Stimulated activated CD4-positive, alpha-beta T cell treated with anti-CD3 and anti-CD28 coated beads, TNF-alpha, amount 100 ng/mL, for 48 hours (primary cell): ENCODE data around the gene FAM162A.

Source experiments
- DNase-seq, 3 donors: peaks; one replicate each; pipeline ENCODE4 v3.0.0-alpha.2; 2020; ENCODE audit warnings: low read depth in 3 of 3

FAM162A gene

GRCh38 chr3:122387709-122388108 lies 3.7 kb downstream of the FAM162A start:
- no peak for DNase-seq

DNA sequence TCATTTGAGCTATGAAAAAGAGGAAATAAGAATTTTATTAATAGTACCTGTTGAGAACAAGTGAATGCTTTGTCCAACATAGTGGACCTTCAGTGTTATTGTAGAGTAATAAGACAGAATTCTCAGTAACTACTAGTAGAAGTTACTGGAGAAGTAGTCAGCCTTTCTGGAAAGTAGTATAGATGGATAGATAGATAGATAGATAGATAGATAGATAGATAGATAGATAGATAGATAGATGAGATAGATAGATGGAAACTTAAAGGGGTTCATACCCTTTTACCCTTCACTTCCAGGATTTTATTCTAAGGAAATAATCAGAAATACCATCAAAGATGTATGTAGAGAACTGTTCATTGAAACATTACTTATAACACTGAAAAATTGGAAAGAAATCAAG lies 5.2 kb downstream of the FAM162A start:
- no peak for DNase-seq

DNA sequence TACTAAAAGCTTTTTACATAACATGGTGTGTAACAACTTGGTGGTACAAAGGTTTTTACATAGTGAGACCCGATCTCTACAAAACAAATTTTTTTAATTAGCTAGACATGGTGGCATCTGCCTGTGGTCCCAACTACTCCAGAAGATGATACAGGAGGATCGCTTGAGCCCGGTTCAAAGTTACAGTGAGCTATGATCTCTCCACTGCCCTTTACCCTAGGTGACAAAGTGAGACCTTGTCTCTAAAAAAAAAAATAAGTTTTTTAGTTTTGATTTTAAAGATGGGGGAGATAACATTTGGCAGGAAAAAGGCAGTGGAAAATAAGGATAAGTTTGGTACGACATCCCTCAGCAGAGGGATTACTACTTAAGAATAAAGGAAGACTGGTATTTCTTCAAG lies 5.9 kb downstream of the FAM162A start:
- no peak for DNase-seq

DNA sequence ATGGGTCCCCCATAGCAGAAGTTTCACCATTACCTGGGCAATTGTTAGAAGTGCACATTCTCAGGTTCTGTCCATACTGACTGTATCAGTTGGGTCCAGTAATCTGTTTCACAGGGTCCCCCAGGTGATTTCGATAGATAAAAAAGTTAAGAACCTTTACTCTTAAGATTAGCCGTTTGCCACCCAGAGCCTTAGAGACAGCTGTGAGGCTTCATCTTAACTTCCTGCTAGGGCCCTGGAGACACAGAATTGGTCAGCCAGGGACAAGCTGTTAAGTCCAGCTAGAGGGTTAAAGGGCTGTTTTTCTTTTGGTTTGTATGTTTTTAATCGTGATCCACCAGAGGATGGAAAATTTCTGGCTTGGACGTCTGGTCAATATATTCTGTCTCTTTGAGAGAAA lies 6.7 kb downstream of the FAM162A start:
- DNase-seq, result no peak

GRCh38 chr3:122391681-122392446 lies 7.9 kb downstream of the FAM162A start:
- DNase-seq, result no peak

GRCh38 chr3:122392868-122393844 lies 9.2 kb downstream of the FAM162A start:
- no peak for DNase-seq

GRCh38 chr3:122394173-122394572 lies 10.2 kb downstream of the FAM162A start:
- DNase-seq, result no peak

- DNase-seq, result no peak
Measured at GRCh38 chr3:122395582-122395981, 11.6 kb downstream of the FAM162A start.

GRCh38 chr3:122396511-122396910 lies 12.5 kb downstream of the FAM162A start:
- DNase-seq, result no peak

DNA sequence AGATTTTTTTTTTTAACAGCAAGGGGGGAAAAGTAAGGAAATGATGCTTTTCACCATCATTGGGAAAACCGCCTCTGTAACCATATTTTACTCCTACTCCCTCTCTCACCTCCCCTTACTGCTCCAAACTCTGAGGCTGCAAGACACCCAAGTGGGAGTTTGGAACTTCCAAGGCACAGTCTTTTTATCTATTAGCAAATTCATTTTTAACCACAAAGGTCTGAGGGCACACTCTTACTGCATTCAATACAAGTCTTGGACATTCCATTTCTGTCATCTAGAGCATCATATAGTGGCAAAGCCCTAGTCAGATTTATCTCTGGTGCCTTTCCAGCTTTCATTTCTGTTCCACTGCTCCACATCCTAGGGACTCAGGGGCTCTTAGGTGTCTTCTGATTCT lies 13.2 kb downstream of the FAM162A start:
- DNase-seq, result no peak

GRCh38 chr3:122398920-122399319 lies 14.9 kb downstream of the FAM162A start:
- DNase-seq, result no peak

DNA sequence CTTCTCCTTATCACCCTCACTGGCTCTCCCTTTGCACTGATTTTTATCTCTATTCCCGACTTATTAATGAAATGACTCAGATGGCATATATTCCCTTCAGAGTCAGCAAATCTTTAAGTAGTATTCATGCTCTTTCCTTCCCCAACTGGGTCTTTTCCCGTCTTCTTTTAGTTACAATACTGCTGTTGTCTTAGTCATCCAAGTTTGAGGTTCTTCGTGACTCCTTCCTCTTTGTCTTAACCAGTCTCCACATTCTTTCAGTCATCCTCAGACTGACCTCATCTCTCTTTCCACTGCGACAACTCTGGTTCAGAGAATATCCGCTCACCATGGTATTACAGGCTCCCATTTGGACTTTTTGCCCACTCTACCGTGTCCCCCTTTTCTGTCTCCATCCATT lies 19.5 kb downstream of the FAM162A start:
- DNase-seq, result no peak

DNA sequence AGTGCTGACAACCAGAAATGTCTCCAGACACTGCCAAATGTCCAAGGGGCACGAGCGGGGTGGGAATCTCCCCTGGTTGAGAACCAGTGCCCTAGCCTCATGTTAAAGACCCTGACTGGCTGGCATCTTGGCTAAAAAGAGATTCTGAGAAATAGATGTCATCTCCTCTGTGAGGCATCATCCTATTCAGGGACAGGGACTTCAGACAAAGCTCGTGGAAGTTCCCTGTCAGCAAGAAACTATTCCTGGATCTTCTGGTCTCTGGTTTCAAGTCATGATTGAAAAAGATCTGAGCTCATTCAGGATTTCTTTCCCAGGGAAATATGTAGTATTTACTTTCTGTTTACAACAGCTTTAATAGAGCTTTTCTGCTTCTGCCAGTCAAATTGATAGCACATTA lies 21.0 kb downstream of the FAM162A start:
- no peak for DNase-seq

GRCh38 chr3:122406198-122406597 lies 22.2 kb downstream of the FAM162A start:
- DNase-seq, result no peak

- DNase-seq, result no peak
Measured at GRCh38 chr3:122407946-122408345, 24.0 kb downstream of the FAM162A start.

- no peak for DNase-seq
Measured at GRCh38 chr3:122409446-122409845, 25.5 kb downstream of the FAM162A start.

DNA sequence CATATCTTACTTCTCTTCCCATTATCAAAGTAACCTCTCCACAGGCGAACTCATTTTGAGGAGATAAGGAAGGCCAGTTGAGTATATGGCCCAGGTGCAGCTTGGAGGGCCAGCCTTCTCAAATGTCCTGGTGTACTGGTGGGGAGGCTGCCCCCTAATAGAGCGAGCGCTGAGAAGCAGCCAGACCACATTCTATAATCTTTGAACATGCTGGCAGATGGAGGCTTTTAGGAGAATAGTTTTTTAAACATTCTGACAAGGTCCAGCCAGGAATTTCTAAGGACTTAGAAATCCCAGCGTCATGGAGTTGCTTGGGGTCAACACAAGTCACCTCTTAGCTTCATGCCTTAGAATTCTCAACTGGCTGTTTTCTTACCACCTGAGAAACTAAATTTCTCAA lies 26.1 kb downstream of the FAM162A start:
- no peak for DNase-seq

GRCh38 chr3:122410639-122411038 lies 26.7 kb downstream of the FAM162A start:
- no peak for DNase-seq

DNA sequence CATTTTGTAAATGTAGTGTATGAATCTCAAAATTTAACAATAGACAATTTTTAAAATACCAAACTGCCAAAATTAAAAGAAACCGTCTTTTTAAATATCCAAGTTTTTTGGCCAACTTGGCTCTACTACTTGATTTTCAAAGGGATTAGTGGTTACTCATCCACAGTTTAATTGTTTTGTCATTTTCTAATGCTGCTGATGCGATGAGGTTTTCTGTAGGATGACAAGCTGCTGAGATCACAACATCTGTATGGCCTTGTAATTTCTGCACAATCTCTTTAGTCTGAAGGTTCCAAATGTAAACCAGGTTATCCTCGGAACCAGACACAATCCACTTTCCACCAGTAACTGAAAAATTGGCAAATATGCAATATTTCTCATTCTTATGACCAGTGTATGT lies 30.4 kb downstream of the FAM162A start:
- DNase-seq, result no peak

- peak in 2 of 3 donors; percentile 19 to 38 for DNase-seq
Measured at GRCh38 chr3:122415104-122415744, 31.2 kb downstream of the FAM162A start.

DNA sequence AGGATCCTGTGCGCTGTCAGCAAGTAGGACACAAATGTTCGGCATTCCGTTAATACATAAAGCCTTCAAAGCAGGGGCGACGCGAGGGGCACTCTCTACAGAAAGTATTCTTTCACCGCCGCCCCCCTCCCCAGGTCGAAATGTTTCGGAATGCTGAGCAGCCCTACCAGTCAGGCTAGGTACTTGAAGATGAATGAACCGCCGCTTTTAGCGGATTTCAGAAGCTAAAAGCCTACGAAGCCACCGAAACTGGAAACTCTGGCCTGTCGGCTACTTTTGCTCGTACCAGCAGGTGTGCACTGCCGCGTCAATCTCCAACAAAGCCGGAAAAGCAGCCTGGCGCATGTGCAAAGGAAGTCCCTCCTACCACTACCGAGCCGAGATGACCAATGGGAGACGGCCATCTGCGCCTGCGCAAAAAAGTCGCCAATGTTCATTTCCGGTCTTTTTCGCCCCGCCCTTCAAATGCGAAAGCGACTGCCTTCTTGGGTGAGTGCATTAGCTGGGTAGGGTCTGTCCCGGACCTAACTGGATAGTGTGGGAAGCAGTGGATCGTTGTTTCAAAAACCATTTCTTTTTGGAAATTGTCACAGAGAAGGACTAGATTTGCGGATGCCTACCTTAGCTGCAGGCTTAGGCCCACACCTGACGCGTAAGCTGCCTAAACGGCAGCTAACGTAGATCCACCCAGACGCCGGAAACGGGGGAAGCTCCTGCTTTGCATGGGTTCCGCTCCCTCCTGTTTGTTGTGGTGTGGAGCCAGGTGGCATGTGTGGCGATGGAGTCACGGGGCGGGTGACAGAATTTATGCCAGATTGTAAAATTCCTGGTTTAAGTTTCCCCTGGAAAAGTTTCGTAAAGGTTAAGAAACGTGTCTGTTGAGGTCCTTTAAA lies 32.0 kb downstream of the FAM162A start, which contains the start of gene WDR5B:
TSS of gene WDR5B (minus strand) at position 301 of the 893 bp plus-strand sequence. CDS start 534 bp downstream, outside the sequence.
- DNase-seq, result peak; percentile 94 to 99 (median 97)
